LHCN-M2 (cell line): ENCODE data around the gene TRIM54. TPM values are rescaled to one million over a fixed set of nuclear protein-coding genes. Genes with fewer than 3 reads are reported as not detected.

Experiments used
- DNase-seq: peaks from one replicate; pipeline ENCODE4 v3.0.0-alpha.2; 2012; ENCODE audit warnings: low read depth
- polyA plus RNA-seq: library from polyadenylated mRNA; unstranded; fragments of >200 nt; gene quantifications from one replicate; pipeline ENCODE4 v1.2.1, GENCODE V29; 2012; ENCODE audit warnings: missing spikeins
- total RNA-seq: library from RNA; depleted of rRNA; stranded (reverse); fragments of >200 nt; gene quantifications from 2 replicates; pipeline ENCODE4 v1.2.3, GENCODE V29; 2014; rRNA removed

TRIM54 gene, protein sequence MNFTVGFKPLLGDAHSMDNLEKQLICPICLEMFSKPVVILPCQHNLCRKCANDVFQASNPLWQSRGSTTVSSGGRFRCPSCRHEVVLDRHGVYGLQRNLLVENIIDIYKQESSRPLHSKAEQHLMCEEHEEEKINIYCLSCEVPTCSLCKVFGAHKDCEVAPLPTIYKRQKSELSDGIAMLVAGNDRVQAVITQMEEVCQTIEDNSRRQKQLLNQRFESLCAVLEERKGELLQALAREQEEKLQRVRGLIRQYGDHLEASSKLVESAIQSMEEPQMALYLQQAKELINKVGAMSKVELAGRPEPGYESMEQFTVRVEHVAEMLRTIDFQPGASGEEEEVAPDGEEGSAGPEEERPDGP
- 0.11 TPM in 1 of 2 replicates, not detected in the other for total RNA-seq
- polyA plus RNA-seq: 1.4 TPM

DNA sequence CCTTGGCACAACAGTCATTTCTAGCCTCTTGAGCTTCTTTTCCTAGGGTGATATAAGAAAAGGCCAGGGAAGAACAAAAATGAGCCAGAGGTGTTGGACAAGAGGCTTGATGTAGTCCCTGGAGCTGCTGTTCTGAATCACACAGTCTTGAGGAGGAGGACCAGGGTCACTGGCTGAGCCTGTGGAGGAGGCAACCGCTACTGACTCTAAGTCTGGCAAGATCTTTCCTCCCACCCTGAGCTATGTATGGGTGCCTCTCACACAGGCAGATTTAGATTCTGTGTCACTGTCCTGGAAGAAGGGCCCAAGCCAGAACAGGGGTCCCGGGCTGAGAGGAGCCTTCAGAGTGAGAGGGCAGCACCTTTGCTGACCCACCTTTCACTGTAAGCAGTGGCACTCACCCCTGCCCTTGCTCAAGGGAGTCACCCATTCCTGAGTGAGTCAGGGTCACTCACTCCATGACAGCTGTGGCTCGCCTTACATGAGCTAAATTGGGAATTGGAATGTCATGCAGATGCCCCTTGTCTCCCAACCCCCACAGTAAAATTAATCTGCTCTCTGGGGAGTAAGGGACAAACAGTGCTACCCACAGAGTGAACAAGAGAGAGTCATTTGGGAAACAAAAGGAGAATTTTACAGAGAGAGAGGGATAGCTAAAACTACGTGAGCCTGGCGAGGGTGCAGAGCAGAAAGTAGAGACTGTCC is at the start of gene TRIM54:
Gene TRIM54, plus strand, starts transcription at position 575 of the 705 bp plus-strand sequence. CDS start 303 bp downstream, outside the sequence.
- peak; percentile 61 for DNase-seq

DNA sequence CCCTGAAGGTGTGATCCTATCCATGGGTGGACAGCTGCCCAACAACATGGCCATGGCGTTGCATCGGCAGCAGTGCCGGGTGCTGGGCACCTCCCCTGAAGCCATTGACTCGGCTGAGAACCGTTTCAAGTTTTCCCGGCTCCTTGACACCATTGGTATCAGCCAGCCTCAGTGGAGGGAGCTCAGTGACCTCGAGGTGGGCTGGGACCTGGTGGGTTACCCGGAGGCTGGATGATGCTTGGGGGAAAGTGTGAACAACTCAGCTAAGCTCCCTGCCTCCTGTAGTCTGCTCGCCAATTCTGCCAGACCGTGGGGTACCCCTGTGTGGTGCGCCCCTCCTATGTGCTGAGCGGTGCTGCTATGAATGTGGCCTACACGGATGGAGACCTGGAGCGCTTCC is 48.9 kb upstream of the TRIM54 start:
- no peak for DNase-seq

DNA sequence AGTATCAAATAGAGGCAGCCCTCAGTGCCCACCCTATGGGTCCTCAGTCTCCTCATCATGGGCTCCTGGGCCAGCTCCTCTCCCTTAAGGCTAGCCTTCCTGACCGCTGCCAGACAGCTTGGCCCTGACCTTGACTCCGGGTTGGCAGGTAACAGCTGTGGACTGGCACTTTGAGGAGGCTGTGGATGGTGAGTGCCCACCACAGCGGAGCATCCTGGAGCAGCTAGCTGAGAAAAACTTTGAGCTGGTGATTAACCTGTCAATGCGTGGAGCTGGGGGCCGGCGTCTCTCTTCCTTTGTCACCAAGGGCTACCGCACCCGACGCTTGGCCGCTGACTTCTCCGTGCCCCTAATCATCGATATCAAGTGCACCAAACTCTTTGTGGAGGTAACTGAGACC is 46.1 kb upstream of the TRIM54 start:
- no peak for DNase-seq

DNA sequence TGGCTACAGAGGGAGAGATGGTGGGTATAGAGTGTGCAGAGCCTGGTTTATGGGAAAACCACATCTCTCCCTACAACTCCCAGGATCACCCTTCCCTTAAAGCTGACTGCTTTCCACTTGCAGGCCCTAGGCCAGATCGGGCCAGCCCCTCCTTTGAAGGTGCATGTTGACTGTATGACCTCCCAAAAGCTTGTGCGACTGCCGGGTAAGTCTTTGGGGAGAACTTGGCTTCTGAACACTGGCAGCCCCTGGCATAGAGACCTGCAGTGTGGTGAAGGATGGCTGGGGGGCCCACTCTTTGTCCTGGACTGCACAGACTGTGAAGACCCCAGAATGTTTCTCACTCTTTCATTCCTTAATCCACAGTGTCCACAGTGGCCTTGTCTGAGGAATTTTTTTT is 45.6 kb upstream of the TRIM54 start:
- no peak for DNase-seq

DNA sequence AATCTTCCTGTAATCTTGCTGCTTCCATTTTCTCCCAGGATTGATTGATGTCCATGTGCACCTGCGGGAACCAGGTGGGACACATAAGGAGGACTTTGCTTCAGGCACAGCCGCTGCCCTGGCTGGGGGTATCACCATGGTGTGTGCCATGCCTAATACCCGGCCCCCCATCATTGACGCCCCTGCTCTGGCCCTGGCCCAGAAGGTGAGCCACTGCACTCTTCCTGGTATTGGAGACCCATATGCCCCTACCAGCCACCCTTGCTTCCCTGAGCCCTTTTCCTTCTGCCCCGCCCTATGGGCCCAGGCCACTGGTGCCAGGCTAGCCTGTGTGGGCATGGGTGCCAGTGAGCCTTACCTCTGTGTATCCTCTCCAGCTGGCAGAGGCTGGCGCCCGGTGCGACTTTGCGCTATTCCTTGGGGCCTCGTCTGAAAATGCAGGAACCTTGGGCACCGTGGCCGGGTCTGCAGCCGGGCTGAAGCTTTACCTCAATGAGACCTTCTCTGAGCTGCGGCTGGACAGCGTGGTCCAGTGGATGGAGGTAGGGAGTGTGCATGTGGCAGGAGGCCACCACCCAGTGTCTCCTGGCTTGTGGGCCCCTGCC is 44.8 kb upstream of the TRIM54 start:
- DNase-seq: no peak

DNA sequence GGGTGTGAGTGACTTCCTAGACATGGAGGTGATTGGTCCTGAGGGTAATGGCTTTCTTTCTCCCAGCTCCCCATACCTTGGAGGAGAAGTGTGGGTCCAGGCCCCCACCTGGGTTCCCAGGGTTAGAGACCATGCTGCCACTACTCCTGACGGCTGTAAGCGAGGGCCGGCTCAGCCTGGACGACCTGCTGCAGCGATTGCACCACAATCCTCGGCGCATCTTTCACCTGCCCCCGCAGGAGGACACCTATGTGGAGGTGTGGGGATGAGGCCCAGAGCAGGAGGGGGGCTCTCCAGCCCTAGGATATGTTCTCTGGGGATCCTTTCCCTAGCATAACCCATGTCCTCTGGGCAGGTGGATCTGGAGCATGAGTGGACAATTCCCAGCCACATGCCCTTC is 43.3 kb upstream of the TRIM54 start:
- DNase-seq: no peak

DNA sequence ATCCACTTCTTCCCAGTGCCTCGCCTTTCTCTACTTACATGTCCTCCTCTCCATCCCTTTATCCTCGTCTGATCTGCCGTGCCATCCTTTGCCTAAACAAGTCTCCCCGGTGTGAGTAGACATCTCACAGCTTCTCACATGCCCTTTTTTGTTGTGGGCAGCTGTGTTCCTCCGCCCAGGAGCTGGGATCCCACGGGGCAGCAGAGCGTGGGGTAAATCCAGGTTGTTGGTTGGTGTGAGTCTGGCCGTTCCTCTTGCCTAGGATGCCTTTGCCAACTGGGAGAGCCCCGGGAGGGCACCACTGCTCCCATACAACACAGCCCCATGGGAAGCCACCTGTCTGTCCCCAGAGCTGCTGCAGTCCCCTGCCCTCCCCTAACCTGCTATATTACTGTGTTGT is 41.8 kb upstream of the TRIM54 start:
- no peak for DNase-seq

DNA sequence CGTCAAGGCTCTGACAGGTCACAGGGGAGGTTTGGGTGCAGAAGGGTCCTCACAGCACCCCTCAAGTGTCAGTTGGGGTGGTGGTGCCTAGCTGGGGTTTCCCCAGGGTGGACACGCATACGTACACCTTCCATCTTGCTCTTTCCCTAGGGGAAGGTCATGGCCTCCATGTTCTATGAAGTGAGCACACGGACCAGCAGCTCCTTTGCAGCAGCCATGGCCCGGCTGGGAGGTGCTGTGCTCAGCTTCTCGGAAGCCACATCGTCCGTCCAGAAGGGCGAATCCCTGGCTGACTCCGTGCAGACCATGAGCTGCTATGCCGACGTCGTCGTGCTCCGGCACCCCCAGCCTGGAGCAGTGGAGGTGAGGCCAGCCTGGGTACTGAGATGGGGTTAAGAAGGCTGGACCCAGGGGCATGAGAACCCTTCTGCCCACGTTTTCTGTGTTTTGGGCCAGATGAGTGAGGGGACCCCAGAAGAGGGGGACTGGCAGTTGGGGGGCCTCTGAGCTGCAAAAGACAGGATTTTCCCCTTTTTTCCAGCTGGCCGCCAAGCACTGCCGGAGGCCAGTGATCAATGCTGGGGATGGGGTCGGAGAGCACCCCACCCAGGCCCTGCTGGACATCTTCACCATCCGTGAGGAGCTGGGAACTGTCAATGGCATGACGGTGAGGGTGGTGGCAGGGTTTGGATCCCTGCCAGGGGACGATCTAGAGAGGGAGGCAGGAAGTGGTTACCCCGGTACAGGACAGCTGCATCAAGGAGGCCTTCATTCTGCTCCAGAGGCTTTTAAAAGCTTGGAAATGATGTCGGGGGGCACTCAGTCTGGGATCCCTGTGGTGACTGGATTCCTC is 40.2 kb upstream of the TRIM54 start:
- peak; percentile 71 for DNase-seq

DNA sequence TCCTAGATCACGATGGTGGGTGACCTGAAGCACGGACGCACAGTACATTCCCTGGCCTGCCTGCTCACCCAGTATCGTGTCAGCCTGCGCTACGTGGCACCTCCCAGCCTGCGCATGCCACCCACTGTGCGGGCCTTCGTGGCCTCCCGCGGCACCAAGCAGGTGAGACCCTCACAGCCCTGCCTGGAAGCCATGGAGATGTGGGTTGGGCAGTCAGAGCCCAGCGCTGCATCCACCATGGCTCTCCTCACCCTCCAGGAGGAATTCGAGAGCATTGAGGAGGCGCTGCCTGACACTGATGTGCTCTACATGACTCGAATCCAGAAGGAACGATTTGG is 39.6 kb upstream of the TRIM54 start:
- DNase-seq: no peak

DNA sequence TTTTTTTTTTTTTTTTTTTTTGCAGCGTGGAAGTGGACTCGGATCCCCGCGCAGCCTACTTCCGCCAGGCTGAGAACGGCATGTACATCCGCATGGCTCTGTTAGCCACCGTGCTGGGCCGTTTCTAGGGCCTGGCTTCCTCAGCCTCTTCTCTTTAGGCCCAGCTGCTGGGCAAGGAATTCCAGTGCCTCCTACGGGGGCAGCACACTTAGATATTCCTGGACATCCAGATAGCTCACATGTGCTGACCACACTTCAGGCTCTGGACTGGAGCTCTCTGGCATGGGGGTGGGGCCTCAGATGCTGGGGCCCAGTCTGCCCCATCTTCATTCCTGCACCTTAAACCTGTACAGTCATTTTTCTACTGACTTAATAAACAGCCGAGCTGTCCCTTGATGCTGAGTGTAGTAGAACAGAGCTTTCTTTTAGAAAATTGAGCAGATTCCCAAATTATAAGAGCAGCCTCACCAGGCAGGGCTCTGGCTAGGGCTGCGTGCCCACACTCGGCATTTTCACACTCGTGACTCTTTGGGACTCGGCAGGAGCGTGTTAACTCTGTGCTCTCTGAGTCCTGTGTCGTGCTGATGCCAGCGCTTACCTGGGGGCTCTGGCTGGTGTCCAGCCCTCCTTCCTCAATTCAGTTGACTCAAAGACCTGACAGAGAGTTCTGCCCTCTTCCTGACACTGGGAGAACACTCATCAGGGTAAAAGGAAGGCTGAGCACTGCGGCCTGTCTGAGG is 38.7 kb upstream of the TRIM54 start:
- DNase-seq: no peak

DNA sequence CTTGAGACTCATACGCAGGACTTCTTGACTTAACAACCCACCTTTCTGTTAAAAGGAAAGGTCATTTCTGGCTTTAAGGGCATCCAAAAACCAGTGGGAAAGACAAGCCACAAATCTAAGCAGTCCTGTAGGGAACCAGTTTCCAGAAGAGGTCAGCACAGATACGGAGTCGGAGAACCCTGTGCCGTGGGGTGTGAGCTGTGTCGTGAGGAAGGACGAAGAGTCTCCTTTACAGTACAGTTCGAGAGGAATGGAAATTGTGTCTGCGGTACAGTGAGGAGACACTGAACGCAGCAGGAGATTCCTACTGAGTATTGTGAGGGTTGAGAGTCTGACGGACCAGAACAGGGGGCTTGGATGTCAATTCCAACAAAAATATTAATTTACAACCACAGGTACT is 37.1 kb upstream of the TRIM54 start:
- DNase-seq: no peak

DNA sequence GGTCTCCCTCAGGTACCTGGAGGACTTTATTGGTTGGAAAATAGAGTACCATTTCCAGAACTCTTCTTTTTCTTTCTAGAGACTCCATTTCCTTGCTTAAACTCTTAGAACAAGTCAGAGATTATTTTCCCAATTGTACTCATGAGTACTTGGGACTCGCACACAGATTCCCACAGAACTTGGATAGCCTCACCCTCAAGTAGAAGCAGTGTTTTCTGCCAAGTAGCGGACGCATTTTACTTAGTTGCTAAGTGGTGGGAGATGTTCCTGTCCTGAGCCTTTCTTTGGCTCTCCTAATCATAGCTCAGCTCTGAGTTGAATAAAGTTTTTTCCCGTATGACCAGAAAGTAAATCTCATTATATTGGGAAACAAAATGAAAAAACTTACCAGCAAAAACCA is 36.6 kb upstream of the TRIM54 start:
- DNase-seq: no peak

DNA sequence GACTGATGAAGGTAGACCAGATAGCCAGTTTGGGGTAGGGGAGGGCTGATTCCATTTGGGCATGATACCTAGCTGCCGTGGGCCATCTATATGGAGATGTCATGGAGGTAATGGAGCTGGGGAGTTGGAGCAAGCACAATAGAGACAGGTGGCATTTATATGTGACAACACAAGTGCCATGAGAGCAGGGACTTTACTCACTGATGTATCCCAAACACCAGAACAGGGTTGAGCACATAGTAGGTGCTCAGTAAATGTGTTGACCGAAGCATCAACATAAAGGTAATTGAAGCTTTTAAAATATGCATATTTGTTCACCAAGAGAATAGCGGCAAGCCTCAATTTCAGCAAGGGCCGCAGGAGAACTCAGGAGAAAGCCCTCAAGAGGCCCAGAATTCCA is 34.3 kb upstream of the TRIM54 start:
- no peak for DNase-seq

DNA sequence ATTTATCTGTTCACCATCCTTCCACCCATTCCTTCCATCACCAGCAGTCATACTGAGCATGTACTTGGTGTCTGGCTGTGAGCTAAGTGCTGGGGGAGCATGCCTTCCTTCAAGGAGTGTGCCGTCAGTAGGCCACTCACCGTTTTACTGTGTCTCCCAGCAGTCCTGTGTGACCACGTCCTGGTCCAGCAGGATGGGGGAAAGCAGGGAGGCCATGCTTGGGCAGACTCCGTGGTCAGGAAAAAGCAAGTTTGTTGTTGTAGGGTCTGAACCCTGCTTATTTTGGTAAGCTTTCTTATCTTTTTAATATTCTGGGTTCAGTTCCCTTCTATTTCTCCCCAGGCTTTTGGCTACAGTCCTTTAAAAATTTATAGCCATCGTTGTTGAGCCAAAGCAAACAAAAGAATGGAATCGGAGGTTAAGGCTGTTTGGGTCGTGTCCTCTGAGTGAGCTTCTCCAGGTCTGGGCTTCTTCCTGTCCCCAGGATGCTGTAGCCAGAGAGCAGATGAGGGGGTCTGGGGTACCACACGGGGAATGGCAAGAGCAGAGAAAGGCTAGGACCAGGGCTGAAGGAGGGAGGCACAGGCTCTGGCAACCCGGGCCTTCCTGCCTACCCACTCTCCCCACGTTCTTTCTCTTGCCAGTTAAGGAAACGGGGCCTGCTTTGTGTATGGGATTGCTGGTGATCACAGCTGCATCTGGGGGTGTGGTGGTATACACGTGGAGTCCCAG is 32.9 kb upstream of the TRIM54 start:
- no peak for DNase-seq

DNA sequence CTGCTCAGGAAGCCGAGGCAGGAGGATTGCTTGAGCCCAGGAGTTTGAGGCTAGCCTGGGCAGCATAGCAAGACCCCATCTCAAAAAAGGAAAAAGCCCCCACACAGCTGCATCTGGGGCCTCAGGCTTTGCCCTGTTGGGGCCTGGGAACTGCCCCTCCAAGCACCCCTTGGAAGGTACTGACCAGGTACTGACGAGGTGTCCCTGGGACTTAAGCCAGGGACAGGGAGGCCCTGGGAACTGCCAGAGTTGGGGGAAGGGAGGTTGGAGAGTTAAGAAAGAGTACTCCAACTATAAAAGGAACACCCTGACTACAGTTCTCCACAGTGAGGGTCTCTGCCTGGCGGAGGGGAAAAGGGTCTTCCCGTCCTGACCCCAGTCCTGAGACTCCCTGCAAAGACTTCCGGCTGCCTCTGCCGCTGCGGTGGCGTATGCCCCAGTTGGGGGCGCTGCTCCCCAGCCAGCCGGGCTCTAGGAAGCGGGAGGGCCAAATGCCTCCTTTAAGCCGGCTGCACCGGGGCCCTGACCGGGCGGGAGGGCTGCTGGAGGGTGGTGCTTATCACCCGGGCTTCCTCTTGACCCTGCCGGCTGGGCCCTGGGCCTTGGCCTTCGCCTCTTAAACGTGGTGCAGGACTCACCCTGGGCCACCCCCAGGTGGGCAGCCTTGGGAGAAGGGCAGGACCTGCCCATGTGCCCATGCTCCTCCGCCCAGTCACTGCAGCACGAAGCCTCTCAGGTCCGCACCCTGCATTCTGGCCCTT is 32.2 kb upstream of the TRIM54 start:
- DNase-seq: peak; percentile 18

DNA sequence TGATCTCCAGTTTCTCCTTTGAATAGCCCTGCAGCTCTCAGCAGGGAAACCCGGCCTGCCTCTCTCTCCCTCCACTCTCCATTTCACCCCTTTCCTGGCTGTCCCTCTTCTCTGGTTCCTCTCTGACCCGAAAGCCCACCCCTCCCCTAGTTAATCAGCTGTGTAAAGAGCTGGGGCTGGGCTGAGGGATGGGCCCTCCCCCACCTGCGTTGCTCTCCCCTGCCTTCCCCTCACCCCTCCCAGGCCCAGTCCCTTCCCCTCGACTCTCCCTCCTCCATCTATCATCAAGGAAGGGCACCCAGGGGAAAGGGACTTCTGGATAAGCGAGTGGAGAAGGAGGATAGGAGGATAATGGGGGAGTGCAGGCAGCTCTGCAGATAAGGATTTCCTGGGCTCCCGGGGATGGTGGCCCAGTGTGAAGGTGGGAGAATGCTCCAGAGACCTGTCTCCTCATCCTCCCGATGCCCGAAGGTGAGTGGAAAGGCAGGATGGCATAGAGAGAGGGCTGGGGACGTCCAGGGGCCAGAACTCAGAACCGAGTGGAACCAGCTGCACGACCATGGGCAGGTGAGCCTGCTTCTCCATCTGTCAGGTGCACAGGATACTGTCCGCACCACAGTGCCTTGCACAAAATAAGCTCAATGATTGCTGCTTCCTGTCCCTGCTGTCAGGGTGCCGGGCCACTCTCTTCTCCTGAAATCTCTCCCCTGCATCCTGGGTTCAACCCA is 31.4 kb upstream of the TRIM54 start:
- DNase-seq: no peak

DNA sequence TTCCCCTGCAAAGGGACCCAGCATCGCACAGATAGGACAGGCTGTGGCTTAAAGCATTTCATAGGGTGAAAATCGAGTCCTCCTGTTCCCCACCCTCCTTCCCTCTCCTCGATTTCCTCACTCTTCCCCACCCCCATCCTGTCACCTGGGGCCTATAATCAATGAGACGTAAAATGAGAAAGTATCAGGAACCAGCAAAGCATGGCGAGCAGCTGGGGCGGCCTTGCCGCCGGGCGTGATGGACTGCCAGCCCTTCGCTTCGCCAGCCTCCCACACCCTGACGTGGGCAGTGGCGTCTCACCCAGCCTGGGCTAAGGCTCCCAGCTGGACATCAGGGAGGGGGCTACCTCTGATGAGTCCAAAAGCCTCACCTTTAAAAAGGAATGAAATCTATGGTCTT is 30.5 kb upstream of the TRIM54 start:
- DNase-seq: no peak

DNA sequence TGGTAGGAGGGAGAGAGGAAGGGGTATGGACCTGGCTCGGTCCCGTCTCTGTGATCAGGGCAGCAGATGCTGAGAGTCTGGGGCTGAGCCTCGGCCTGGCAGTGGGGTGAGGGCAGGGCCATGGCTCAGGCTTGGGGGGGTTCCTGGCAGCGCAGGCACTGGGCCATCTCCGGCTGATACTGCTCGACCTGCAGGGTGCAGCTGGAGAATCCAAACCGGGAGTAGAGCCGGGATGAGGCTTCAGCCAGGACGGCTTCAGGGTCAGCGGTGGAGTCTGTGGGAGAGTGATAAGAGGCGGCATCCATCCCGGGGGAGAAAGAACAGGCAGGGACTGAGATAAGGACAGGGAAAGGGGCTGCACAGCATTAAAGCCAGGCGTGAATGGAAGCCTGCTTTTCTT is 27.0 kb upstream of the TRIM54 start:
- no peak for DNase-seq

DNA sequence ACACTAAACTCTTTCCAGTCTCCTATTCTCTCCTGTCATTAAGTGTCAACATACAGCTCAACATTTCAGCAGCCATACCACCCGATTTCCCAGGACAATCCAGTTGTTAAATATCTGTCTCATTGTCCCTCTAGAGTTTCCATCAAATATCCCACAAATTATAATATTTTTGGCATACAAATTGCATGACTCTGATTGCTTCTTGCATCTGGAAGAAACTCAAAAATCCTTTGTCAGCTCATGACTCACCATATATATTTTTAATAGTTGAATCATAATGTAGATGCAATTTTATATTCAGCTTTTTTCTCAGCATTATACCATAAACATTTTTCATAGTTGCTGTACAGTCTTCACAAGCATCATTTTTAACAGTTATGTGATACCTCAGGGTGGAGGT is 26.6 kb upstream of the TRIM54 start:
- peak; percentile 68 for DNase-seq
